C4-2B (cell line): ENCODE measurements around the gene NAV2.

Experiments used
- ZFX ChIP-seq: fragments of 450-650 bp; IDR thresholded peaks from 2 replicates; pipeline ENCODE4 v1.6.1; 2017
- TF ChIP-seq, protein P1 (sequence below): fragments of 450-650 bp; conservative IDR thresholded peaks from 2 replicates; pipeline ENCODE4 v1.5.1; 2017; ENCODE audit warnings: mild to moderate bottlenecking

GRCh38 chr11:19959210-19959609, 246.6 kb downstream of the NAV2 start:
- TF ChIP-seq, protein P1, sequence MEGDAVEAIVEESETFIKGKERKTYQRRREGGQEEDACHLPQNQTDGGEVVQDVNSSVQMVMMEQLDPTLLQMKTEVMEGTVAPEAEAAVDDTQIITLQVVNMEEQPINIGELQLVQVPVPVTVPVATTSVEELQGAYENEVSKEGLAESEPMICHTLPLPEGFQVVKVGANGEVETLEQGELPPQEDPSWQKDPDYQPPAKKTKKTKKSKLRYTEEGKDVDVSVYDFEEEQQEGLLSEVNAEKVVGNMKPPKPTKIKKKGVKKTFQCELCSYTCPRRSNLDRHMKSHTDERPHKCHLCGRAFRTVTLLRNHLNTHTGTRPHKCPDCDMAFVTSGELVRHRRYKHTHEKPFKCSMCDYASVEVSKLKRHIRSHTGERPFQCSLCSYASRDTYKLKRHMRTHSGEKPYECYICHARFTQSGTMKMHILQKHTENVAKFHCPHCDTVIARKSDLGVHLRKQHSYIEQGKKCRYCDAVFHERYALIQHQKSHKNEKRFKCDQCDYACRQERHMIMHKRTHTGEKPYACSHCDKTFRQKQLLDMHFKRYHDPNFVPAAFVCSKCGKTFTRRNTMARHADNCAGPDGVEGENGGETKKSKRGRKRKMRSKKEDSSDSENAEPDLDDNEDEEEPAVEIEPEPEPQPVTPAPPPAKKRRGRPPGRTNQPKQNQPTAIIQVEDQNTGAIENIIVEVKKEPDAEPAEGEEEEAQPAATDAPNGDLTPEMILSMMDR, result no peak
- TF ChIP-seq ZFX, result no peak
